WTC11 (cell line): ENCODE measurements around the gene DUS1L. TPM values are rescaled to one million over a fixed set of nuclear protein-coding genes. Genes with fewer than 3 reads are reported as not detected.

ENCODE experiments used
- ATAC-seq: fragments of 200-7000 bp; cut with Tn5 transposase; 2 replicates; pipeline ENCODE4 v1.10.0; 2021; ENCODE audit warnings: mild to moderate bottlenecking, moderate library complexity
- CTCF ChIA-PET: fragments of 300-600 bp; sonication (Branson Sonifier 250); formaldehyde crosslinking; loops from one replicate; lab custom pipeline; 2021; ENCODE audit warnings: antibody characterized with exemption; lab: Charles Lee
- POLR2A ChIA-PET: fragments of 350-600 bp; sonication (Branson Sonifier 250); formaldehyde crosslinking; loops from one replicate; lab custom pipeline; 2021; ENCODE audit warnings: antibody characterized with exemption; lab: Charles Lee
- DNase-seq: peaks from one replicate; pipeline ENCODE4 v3.0.0; 2021; ENCODE audit warnings: low spot score
- H3K27ac Mint-ChIP-seq: 2 replicates; pipeline ENCODE4 v1.8.0; 2021; ENCODE audit warnings: mixed read lengths
- H3K27me3 Mint-ChIP-seq: 2 replicates; pipeline ENCODE4 v1.8.0; 2021; ENCODE audit warnings: low read depth, mild to moderate bottlenecking, moderate library complexity, mixed read lengths
- H3K36me3 Mint-ChIP-seq: 2 replicates; pipeline ENCODE4 v1.8.0; 2021; ENCODE audit warnings: mixed read lengths
- H3K4me1 Mint-ChIP-seq: 2 replicates; pipeline ENCODE4 v1.8.0; 2022; ENCODE audit warnings: mixed read lengths
- H3K4me3 Mint-ChIP-seq: 2 replicates; pipeline ENCODE4 v1.8.0; 2021; ENCODE audit warnings: mild to moderate bottlenecking, moderate library complexity, mixed read lengths
- H3K9me3 Mint-ChIP-seq: 2 replicates; pipeline ENCODE4 v1.8.0; 2021; ENCODE audit warnings: mixed read lengths
- FOXP1 ChIP-seq: sonication (generic); formaldehyde crosslinking; IDR thresholded peaks from 2 replicates; pipeline ENCODE4 v1.8.0; 2022; ENCODE audit warnings: missing genetic modification reagents, mild to moderate bottlenecking, moderate library complexity, borderline replicate concordance
- IRF2 ChIP-seq: sonication (generic); formaldehyde crosslinking; IDR thresholded peaks from 2 replicates; pipeline ENCODE4 v1.8.0; 2022; ENCODE audit warnings: low read depth, missing genetic modification reagents, borderline replicate concordance
- KAT7 ChIP-seq: sonication (generic); formaldehyde crosslinking; IDR thresholded peaks from 2 replicates; pipeline ENCODE4 v1.8.1; 2023; ENCODE audit warnings: missing genetic modification reagents, mild to moderate bottlenecking, borderline replicate concordance
- MXD4 ChIP-seq: fragments of 250-450 bp; sonication (Bioruptor Pico); IDR thresholded peaks from 2 replicates; pipeline ENCODE4 v1.8.0; 2021; ENCODE audit warnings: mild to moderate bottlenecking, moderate library complexity, borderline replicate concordance
- NR1H2 ChIP-seq: sonication (generic); formaldehyde crosslinking; IDR thresholded peaks from 2 replicates; pipeline ENCODE4 v1.9.0; 2021; ENCODE audit warnings: mild to moderate bottlenecking, moderate library complexity, missing genetic modification reagents
- NR3C1 ChIP-seq: sonication (generic); formaldehyde crosslinking; conservative IDR thresholded peaks from 2 replicates; pipeline ENCODE4 v1.8.1; 2023; ENCODE audit warnings: low read depth, mild to moderate bottlenecking, missing genetic modification reagents
- SP1 ChIP-seq: sonication (generic); formaldehyde crosslinking; conservative IDR thresholded peaks from 2 replicates; pipeline ENCODE4 v1.8.1; 2022; ENCODE audit warnings: missing genetic modification reagents
- TEAD1 ChIP-seq: sonication (generic); formaldehyde crosslinking; IDR thresholded peaks from 2 replicates; pipeline ENCODE4 v1.8.0; 2022; ENCODE audit warnings: mild to moderate bottlenecking, missing genetic modification reagents
- ZNF317 ChIP-seq: sonication (generic); formaldehyde crosslinking; IDR thresholded peaks from 2 replicates; pipeline ENCODE4 v1.8.1; 2023; ENCODE audit warnings: low read depth, mild to moderate bottlenecking, moderate library complexity, missing genetic modification reagents, borderline replicate concordance
- ZNF416 ChIP-seq: fragments of 250-450 bp; sonication (Bioruptor Pico); IDR thresholded peaks from 2 replicates; pipeline ENCODE4 v1.9.0; 2021; ENCODE audit warnings: mild to moderate bottlenecking, inconsistent platforms
- total RNA-seq: library from RNA; stranded (reverse); gene quantifications from 3 replicates; pipeline ENCODE4 v1.2.3, GENCODE V29; 2021
- TF ChIP-seq, protein P1 (sequence below): sonication (generic); formaldehyde crosslinking; IDR thresholded peaks from 2 replicates; pipeline ENCODE4 v1.8.1; 2023; ENCODE audit warnings: mild to moderate bottlenecking, moderate library complexity, missing genetic modification reagents
- TF ChIP-seq, protein P2 (sequence below): sonication (generic); formaldehyde crosslinking; IDR thresholded peaks from 2 replicates; pipeline ENCODE4 v1.8.1; 2023; ENCODE audit warnings: mild to moderate bottlenecking, missing genetic modification reagents, moderate library complexity
- TF ChIP-seq, protein P3 (sequence below): sonication (generic); formaldehyde crosslinking; IDR thresholded peaks from 2 replicates; pipeline ENCODE4 v1.8.0; 2022; ENCODE audit warnings: mild to moderate bottlenecking, missing genetic modification reagents
- TF ChIP-seq, protein P4 (sequence below): sonication (generic); formaldehyde crosslinking; IDR thresholded peaks from 2 replicates; pipeline ENCODE4 v1.8.0; 2022; ENCODE audit warnings: mild to moderate bottlenecking, missing genetic modification reagents
- TF ChIP-seq, protein P5 (sequence below): fragments of 250-450 bp; sonication (Bioruptor Pico); IDR thresholded peaks from 2 replicates; pipeline ENCODE4 v1.9.0; 2021; ENCODE audit warnings: mild to moderate bottlenecking, borderline replicate concordance
- TF ChIP-seq, protein P6 (sequence below): fragments of 200-600 bp; IDR thresholded peaks from 2 replicates; pipeline ENCODE4 v1.8.0; 2022; ENCODE audit warnings: antibody characterized with exemption

The DUS1L gene
- total RNA-seq, 1 experiment from 2014 or later: 120 TPM

DNA sequence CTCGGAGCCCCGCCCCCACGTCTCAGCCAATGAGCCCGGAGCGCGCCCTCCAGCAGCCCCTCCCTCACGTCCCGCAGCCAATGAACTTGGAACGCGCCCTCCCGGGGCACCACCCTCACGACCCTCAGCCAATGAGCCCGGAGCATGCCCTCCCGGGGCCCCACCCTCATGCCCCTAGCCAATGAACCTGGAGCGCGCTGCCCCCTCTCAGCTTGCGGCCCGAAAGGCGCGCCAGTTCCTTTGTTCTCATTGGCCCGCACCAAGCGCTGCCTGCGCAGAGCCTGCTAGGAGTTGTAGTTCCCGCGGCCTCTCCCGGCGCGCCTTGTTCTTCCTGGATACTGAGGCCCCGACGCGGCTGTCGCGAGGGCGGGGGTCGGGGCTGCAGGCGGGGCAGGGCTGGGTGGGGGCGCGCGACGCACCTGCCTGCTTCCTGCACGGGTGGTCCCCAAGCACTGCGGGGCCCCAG lies 42.6 kb downstream of the DUS1L start, which contains the start of gene LRRC45 (continued):
- TF ChIP-seq MXD4 (CRISPR knock-in tag) (no peak), NR1H2 (CRISPR knock-in tag) (no peak)

DNA sequence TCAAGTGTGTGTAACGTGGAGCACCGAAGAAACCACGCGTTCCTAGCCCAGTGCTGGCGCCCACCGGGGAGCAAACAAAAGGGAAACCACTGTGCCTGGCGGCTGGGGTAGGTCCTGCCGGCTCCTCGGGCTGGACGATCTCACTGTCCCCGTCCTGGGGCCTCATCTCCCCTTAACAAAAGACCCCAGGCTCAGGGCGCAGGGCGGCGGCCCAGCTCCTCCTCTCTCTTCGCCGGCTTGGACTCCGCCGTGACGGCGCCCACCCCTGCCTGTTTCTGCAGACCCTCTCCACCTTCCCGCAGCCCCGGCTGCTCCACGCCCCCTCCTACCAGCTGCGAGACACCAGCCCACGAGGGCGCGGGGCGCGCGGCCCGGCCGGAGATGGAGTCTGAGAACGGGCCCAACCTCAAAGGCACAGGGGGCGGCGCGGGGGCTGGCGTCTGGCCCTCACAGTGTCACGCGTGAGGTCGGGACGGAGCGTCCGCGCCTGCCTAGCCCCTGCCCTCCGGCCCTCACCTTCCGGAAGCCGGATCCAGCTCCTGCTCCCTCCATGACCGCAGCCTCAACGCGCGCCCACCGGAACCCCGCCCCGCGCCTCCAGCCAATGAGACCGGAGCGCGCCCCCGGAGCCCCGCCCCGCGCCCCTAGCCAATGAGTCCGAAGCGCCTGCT lies 43.2 kb downstream of the DUS1L start, which contains the start of gene CENPX:
TSS of gene CENPX (minus strand) at position 569 of the 671 bp plus-strand sequence. CDS start at position 552, 17 bp downstream.
- Mint-ChIP-seq H3K27ac (no peak within 1 kb of the TSS), H3K36me3 (no peaks in the 10 kb centered on the region; the same call in 1 of the 2 replicates), H3K27me3 (no peaks in the 10 kb centered on the region; the same call in 1 of the 2 replicates), H3K4me3 (peak within 1 kb of the TSS; percentile 78), H3K9me3 (no peaks in the 10 kb centered on the region), H3K4me1 (peaks cover 11% of the 10 kb centered on the region)
- ChIA-PET CTCF (interaction anchor here (0.7 to 8.8 kb wide), 21 partner anchors 8 to 214 kb away, joined by 3 to 119 read pairs (median 5); partner anchors contain the start of genes DCXR, NOTUM and RAC3), POLR2A (interaction anchor here (1.0 to 2.7 kb wide), 5 partner anchors 9 to 99 kb away, joined by 3 to 9 read pairs (median 5); partner anchors contain the start of genes DCXR and RAC3)
- peak; percentile 54; the same call in 1 of the 2 replicates for TF ChIP-seq ZNF416 (CRISPR knock-in tag)
- TF ChIP-seq, protein P1, sequence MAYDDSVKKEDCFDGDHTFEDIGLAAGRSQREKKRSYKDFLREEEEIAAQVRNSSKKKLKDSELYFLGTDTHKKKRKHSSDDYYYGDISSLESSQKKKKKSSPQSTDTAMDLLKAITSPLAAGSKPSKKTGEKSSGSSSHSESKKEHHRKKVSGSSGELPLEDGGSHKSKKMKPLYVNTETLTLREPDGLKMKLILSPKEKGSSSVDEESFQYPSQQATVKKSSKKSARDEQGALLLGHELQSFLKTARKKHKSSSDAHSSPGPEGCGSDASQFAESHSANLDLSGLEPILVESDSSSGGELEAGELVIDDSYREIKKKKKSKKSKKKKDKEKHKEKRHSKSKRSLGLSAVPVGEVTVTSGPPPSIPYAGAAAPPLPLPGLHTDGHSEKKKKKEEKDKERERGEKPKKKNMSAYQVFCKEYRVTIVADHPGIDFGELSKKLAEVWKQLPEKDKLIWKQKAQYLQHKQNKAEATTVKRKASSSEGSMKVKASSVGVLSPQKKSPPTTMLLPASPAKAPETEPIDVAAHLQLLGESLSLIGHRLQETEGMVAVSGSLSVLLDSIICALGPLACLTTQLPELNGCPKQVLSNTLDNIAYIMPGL (CRISPR knock-in tag): 0 out of 2 replicates have a peak, but pooled peaks have one; percentile 46
- peak; percentile 61; the same call in 1 of the 2 replicates for TF ChIP-seq FOXP1 (CRISPR knock-in tag)
- TF ChIP-seq IRF2 (CRISPR knock-in tag): no peak
- TF ChIP-seq NR1H2 (CRISPR knock-in tag): no peak
- TF ChIP-seq SP1 (CRISPR knock-in tag): no peak
- TF ChIP-seq, protein P2, sequence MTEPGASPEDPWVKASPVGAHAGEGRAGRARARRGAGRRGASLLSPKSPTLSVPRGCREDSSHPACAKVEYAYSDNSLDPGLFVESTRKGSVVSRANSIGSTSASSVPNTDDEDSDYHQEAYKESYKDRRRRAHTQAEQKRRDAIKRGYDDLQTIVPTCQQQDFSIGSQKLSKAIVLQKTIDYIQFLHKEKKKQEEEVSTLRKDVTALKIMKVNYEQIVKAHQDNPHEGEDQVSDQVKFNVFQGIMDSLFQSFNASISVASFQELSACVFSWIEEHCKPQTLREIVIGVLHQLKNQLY (CRISPR knock-in tag): no peak
- TF ChIP-seq, protein P3, sequence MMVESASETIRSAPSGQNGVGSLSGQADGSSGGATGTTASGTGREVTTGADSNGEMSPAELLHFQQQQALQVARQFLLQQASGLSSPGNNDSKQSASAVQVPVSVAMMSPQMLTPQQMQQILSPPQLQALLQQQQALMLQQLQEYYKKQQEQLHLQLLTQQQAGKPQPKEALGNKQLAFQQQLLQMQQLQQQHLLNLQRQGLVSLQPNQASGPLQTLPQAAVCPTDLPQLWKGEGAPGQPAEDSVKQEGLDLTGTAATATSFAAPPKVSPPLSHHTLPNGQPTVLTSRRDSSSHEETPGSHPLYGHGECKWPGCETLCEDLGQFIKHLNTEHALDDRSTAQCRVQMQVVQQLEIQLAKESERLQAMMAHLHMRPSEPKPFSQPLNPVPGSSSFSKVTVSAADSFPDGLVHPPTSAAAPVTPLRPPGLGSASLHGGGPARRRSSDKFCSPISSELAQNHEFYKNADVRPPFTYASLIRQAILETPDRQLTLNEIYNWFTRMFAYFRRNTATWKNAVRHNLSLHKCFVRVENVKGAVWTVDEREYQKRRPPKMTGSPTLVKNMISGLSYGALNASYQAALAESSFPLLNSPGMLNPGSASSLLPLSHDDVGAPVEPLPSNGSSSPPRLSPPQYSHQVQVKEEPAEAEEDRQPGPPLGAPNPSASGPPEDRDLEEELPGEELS (CRISPR knock-in tag): peak; percentile 38; the same call in 1 of the 2 replicates
- TF ChIP-seq NR3C1 (CRISPR knock-in tag): no peak
- no peak for TF ChIP-seq ZNF317
- TF ChIP-seq, protein P4, sequence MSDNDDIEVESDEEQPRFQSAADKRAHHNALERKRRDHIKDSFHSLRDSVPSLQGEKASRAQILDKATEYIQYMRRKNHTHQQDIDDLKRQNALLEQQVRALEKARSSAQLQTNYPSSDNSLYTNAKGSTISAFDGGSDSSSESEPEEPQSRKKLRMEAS (CRISPR knock-in tag): peak; percentile 38; the same call in 1 of the 2 replicates
- no peak for TF ChIP-seq KAT7 (CRISPR knock-in tag)
- TF ChIP-seq, protein P5, sequence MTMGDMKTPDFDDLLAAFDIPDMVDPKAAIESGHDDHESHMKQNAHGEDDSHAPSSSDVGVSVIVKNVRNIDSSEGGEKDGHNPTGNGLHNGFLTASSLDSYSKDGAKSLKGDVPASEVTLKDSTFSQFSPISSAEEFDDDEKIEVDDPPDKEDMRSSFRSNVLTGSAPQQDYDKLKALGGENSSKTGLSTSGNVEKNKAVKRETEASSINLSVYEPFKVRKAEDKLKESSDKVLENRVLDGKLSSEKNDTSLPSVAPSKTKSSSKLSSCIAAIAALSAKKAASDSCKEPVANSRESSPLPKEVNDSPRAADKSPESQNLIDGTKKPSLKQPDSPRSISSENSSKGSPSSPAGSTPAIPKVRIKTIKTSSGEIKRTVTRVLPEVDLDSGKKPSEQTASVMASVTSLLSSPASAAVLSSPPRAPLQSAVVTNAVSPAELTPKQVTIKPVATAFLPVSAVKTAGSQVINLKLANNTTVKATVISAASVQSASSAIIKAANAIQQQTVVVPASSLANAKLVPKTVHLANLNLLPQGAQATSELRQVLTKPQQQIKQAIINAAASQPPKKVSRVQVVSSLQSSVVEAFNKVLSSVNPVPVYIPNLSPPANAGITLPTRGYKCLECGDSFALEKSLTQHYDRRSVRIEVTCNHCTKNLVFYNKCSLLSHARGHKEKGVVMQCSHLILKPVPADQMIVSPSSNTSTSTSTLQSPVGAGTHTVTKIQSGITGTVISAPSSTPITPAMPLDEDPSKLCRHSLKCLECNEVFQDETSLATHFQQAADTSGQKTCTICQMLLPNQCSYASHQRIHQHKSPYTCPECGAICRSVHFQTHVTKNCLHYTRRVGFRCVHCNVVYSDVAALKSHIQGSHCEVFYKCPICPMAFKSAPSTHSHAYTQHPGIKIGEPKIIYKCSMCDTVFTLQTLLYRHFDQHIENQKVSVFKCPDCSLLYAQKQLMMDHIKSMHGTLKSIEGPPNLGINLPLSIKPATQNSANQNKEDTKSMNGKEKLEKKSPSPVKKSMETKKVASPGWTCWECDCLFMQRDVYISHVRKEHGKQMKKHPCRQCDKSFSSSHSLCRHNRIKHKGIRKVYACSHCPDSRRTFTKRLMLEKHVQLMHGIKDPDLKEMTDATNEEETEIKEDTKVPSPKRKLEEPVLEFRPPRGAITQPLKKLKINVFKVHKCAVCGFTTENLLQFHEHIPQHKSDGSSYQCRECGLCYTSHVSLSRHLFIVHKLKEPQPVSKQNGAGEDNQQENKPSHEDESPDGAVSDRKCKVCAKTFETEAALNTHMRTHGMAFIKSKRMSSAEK (CRISPR knock-in tag): no peak
- TF ChIP-seq TEAD1 (CRISPR knock-in tag): peak; percentile 34; the same call in 1 of the 2 replicates
- TF ChIP-seq, protein P6, sequence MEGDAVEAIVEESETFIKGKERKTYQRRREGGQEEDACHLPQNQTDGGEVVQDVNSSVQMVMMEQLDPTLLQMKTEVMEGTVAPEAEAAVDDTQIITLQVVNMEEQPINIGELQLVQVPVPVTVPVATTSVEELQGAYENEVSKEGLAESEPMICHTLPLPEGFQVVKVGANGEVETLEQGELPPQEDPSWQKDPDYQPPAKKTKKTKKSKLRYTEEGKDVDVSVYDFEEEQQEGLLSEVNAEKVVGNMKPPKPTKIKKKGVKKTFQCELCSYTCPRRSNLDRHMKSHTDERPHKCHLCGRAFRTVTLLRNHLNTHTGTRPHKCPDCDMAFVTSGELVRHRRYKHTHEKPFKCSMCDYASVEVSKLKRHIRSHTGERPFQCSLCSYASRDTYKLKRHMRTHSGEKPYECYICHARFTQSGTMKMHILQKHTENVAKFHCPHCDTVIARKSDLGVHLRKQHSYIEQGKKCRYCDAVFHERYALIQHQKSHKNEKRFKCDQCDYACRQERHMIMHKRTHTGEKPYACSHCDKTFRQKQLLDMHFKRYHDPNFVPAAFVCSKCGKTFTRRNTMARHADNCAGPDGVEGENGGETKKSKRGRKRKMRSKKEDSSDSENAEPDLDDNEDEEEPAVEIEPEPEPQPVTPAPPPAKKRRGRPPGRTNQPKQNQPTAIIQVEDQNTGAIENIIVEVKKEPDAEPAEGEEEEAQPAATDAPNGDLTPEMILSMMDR: no peak
- no peak for ATAC-seq
- no peak for DNase-seq
